Stimulated activated naive CD4-positive, alpha-beta T cell (primary cell): ENCODE data around the gene TRA2A.
"Not testable (repeated sequence)": the region's sequence is repeated elsewhere in the genome, so short reads cannot be mapped to it uniquely, and the experiment has no call there.

ENCODE experiments used
- DNase-seq, 6 experiments: peaks; one replicate each; lab custom pipeline; 2025; lab: John Stamatoyannopoulos, UW

The TRA2A gene

GRCh38 chr7:23531794-23532489 lies at the start of gene TRA2A:
TRA2A (minus strand) TSS chr7:23531981; CDS start chr7:23531824, 157 bp downstream.
- peak; percentile 91 to 96 (median 93) for DNase-seq

GRCh38 chr7:23570592-23571200 lies 38.9 kb upstream of the TRA2A start:
- peak; percentile 34 to 61 (median 48) for DNase-seq

GRCh38 chr7:23558303-23558702 lies 26.5 kb upstream of the TRA2A start:
- DNase-seq, result no peak

- no peak for DNase-seq
These were observed 15.9 kb upstream of the TRA2A start for GRCh38 chr7:23547662-23548061.

GRCh38 chr7:23546897-23547572 lies 15.3 kb upstream of the TRA2A start:
- DNase-seq, result peak; percentile 53 to 88 (median 77)

GRCh38 chr7:23545493-23545892 lies 13.7 kb upstream of the TRA2A start:
- DNase-seq, result no peak

- no peak for DNase-seq
These were observed 13.2 kb upstream of the TRA2A start for GRCh38 chr7:23544913-23545354.

- no peak for DNase-seq
These were observed 11.0 kb upstream of the TRA2A start for GRCh38 chr7:23542752-23543151.

- DNase-seq, result peak in 2 of 6 experiments; percentile 53 to 59
These were observed 7.7 kb upstream of the TRA2A start for GRCh38 chr7:23539494-23539907.

- DNase-seq, result no peak
These were observed 6.5 kb upstream of the TRA2A start for GRCh38 chr7:23538301-23538700.

- peak in 1 of 6 experiments; percentile 6 for DNase-seq
These were observed 1.4 kb upstream of the TRA2A start for GRCh38 chr7:23533238-23533604.

- DNase-seq, result peak in 1 of 6 experiments; percentile 26
These were observed 883 bp upstream of the TRA2A start for GRCh38 chr7:23532490-23533237.

GRCh38 chr7:23531050-23531793 lies 559 bp downstream of the TRA2A start:
- DNase-seq, result peak in 4 of 6 experiments; percentile 39 to 63 (median 45)

- peak in 5 of 6 experiments; percentile 19 to 60 (median 54) for DNase-seq
These were observed 1.4 kb downstream of the TRA2A start for GRCh38 chr7:23530405-23530804.

- DNase-seq, result no peak
These were observed 2.4 kb downstream of the TRA2A start for GRCh38 chr7:23529262-23529859.

GRCh38 chr7:23525611-23526010 lies 6.2 kb downstream of the TRA2A start:
- DNase-seq, result not testable (repeated sequence)

- DNase-seq, result peak in 3 of 6 experiments; percentile 20 to 37 (median 24)
These were observed 7.3 kb downstream of the TRA2A start for GRCh38 chr7:23524473-23524872.

- DNase-seq, result no peak
These were observed 8.2 kb downstream of the TRA2A start for GRCh38 chr7:23523486-23524075.

- peak in 1 of 6 experiments; percentile 5 for DNase-seq
These were observed 11.2 kb downstream of the TRA2A start for GRCh38 chr7:23520582-23520981.

- DNase-seq, result no peak
These were observed 17.0 kb downstream of the TRA2A start for GRCh38 chr7:23514755-23515154.

GRCh38 chr7:23513746-23514145 lies 18.0 kb downstream of the TRA2A start:
- not testable (repeated sequence) for DNase-seq
